ENCODE data around the gene GPC2.

DNA sequence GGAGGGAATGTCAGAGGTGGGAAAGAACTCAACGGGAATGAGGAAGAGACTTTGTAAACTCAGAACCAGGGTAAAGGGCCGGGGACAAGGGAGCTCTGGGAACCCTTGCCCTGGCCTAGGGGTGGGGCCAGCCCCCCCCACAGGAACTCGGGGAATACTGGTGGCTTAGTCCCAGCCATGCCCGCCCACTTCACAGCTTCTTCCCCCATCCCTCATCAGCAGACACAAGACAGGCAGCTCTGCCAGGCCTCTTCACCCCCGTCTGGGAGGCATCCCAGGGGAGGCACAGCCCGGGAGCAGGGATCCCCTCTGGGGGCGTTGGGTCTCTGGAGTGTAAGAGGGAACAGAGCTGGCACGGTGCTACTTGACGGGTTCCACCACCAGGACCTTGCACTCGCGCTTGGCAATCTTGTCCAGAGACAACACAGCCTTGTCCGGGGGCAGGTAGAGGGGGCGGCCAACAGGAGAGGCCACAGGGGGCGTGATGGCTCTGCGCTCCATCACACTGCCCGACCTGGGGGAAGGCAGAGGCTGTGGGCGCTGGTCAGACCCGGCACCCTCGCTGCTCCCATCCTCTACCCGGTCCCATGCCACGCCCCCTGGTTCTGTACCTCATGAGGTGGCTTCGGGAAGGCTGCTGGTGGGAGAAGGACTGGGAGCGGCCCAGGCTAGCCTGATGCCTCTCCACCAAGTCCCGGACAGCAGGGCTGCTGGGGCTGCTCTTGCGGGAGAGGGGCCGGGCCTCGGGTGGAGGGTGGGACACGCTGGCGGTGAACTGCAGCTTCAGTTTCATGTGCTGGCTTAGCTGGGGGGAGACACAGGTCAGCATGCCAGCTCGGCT is 22.3 kb downstream of the GPC2 start:
- TF ChIP-seq, protein P1, sequence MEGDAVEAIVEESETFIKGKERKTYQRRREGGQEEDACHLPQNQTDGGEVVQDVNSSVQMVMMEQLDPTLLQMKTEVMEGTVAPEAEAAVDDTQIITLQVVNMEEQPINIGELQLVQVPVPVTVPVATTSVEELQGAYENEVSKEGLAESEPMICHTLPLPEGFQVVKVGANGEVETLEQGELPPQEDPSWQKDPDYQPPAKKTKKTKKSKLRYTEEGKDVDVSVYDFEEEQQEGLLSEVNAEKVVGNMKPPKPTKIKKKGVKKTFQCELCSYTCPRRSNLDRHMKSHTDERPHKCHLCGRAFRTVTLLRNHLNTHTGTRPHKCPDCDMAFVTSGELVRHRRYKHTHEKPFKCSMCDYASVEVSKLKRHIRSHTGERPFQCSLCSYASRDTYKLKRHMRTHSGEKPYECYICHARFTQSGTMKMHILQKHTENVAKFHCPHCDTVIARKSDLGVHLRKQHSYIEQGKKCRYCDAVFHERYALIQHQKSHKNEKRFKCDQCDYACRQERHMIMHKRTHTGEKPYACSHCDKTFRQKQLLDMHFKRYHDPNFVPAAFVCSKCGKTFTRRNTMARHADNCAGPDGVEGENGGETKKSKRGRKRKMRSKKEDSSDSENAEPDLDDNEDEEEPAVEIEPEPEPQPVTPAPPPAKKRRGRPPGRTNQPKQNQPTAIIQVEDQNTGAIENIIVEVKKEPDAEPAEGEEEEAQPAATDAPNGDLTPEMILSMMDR (IDR thresholded peaks at IDR 0.05): no peak
- TF ChIP-seq, protein P2, sequence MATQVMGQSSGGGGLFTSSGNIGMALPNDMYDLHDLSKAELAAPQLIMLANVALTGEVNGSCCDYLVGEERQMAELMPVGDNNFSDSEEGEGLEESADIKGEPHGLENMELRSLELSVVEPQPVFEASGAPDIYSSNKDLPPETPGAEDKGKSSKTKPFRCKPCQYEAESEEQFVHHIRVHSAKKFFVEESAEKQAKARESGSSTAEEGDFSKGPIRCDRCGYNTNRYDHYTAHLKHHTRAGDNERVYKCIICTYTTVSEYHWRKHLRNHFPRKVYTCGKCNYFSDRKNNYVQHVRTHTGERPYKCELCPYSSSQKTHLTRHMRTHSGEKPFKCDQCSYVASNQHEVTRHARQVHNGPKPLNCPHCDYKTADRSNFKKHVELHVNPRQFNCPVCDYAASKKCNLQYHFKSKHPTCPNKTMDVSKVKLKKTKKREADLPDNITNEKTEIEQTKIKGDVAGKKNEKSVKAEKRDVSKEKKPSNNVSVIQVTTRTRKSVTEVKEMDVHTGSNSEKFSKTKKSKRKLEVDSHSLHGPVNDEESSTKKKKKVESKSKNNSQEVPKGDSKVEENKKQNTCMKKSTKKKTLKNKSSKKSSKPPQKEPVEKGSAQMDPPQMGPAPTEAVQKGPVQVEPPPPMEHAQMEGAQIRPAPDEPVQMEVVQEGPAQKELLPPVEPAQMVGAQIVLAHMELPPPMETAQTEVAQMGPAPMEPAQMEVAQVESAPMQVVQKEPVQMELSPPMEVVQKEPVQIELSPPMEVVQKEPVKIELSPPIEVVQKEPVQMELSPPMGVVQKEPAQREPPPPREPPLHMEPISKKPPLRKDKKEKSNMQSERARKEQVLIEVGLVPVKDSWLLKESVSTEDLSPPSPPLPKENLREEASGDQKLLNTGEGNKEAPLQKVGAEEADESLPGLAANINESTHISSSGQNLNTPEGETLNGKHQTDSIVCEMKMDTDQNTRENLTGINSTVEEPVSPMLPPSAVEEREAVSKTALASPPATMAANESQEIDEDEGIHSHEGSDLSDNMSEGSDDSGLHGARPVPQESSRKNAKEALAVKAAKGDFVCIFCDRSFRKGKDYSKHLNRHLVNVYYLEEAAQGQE (IDR thresholded peaks at IDR 0.05): no peak
- TF ChIP-seq KDM1A (IDR thresholded peaks at IDR 0.05; ENCODE audit: low read depth) (no peak), ZSCAN20 (CRISPR knock-in tag; IDR thresholded peaks at IDR 0.05) (no peak)
